Motor neuron (in vitro differentiated cells): Measurements from ENCODE around the gene NRCAM. TPM values are rescaled to one million over a fixed set of nuclear protein-coding genes. Genes with fewer than 3 reads are reported as not detected.
"Not testable (repeated sequence)": the region's sequence is repeated elsewhere in the genome, so short reads cannot be mapped to it uniquely, and the experiment has no call there.

Source experiments
- ATAC-seq, 8 experiments: fragments of 200-7000 bp; cut with Tn5 transposase; replicated peaks in 6 of 8; 2 replicates each; pipeline ENCODE4 v1.8.0; 2021; ENCODE audit warnings: mild to moderate bottlenecking in 8 of 8, moderate library complexity in 8 of 8
- H3K27ac ChIP-seq, 2 donors: fragments of 250-450 bp; sonication (Bioruptor Pico); 2 replicates each; pipeline ENCODE4 v1.9.0; 2021; ENCODE audit warnings: antibody characterized with exemption in 2 of 2, mild to moderate bottlenecking in 2 of 2, moderate library complexity in 1 of 2
- H3K4me1 ChIP-seq, 2 donors: fragments of 250-450 bp; sonication (Bioruptor Pico); replicated peaks in 1 of 2; 2 replicates each; pipeline ENCODE4 v1.6.1; 2021; ENCODE audit warnings: antibody characterized with exemption in 2 of 2, mild to moderate bottlenecking in 2 of 2, moderate library complexity in 1 of 2
- H3K4me3 ChIP-seq, 5 donors: fragments of 250-450 bp; sonication (Bioruptor Pico); 2 replicates each; pipeline ENCODE4 v1.9.0; 2021; ENCODE audit warnings: antibody characterized with exemption in 5 of 5, mild to moderate bottlenecking in 5 of 5, moderate library complexity in 4 of 5
- WGBS, 10 experiments: fragments of 450-650 bp; shearing (Covaris generic); methylation state at CpG; one replicate each; pipeline ENCODE4 v1.0.0; 2022; 5-methylcytosine and 5-hydroxymethylcytosine counted together
- in situ Hi-C, 9 experiments: fragments of 400-800 bp; cut with MboI; loops; one replicate each; pipeline ENCODE4 v1.15.0; 2021; ENCODE audit warnings: low sequenced_read_pairs in 9 of 9, low pct_unique_long_range_greater_than_20kb in 2 of 9; ENCODE audit not compliant: unreplicated experiment in 9 of 9
- total RNA-seq, 8 experiments: library from RNA; unstranded; fragments of 300-600 nt; gene quantifications; 2 replicates each; pipeline versions ENCODE4 v1.2.3 to v1.2.4, GENCODE V29; 2022

Gene NRCAM
- total RNA-seq, 8 experiments from 2014 or later: 2.8 to 81.9 (median 53.8) TPM

DNA sequence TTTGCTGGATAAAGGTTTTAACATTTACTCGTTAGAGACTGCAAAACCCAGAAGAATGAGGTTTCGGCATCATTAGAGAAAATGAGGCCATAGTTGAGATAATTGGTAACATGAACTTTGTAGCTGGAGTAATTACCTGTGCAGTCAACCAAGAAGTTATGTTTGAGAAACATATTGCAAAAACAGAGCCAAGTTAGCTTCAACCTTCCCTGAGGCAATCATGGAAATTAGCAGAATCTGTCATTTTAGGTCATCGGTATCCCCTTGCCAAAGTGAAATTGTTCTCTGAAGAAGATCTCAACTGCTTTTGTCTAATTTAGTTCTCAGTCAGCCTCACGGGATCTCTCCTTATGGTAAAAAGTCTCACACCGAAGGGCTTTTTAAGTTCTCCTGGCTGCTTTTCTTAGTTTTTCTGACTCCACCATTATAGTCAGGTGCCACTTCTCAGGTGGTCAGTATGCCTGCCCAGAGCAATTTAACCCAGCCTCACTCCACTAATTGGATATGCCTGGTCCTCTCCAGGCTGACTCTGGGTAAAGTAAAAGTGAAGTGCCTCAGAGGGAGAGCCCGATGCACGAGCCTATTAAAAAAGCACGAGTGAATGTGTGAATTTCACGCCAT, 52.5 kb downstream of the NRCAM start:
- H3K27ac ChIP-seq: no peak overlapping the region
- H3K4me3 ChIP-seq: no peak overlapping the region
- no peak for ATAC-seq
- in situ Hi-C loops: no loop called here
- H3K4me1 ChIP-seq: no peaks in the 10 kb centered on the region
- 64 to 100% (median 94%) methylated on average over 2 to 9 of the region's 9 CpGs for WGBS, 10 experiments

DNA sequence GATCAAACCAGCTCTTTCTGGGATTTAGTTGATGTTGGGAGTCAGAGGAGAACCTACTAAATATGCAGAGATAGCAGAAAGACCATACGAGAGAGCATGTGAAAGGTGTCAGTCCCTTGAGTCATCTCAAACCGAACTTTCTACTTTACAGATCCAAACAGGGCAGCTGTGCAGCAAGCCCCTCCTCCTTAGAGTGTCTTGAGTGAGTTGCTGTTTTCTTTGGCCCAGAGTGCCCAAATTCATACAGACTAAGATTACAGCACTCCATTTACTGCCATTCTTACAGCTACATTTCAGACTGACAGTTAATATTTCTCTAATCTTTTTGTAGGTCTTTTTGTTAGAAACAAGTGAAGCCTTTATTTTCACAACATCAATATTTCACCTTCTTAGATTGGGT, 53.4 kb downstream of the NRCAM start:
- ATAC-seq: peak in 3 of 8 experiments; percentile 34 to 44 (median 35)
- in situ Hi-C loops: no loop called here
- no peak overlapping the region for H3K4me3 ChIP-seq
- H3K4me1 ChIP-seq: no peaks in the 10 kb centered on the region
- H3K27ac ChIP-seq: no peak overlapping the region
- WGBS, 10 experiments: 0 to 83% (median 77%) methylated on average over 1 to 2 of the region's 2 CpGs; no CpG with 5 or more reads in 3 of the 10 experiments

DNA sequence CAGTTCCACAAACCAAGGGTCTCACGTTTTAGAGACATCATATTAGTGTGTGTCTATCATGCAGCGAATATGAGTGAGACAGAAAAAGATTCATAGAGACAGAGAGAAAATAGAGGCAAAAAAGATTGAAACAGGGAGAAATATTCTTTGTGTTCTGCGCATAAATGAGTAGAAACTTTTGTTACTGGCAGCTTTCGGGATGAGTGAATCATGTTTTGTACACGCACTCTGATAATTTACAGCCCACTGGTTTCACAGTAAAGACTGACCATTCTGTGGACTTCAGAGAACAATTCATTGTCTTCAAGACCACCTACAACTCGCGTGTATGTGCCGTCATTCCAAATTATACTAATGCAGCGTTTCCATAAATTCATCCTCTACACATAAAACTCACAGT, 60.2 kb downstream of the NRCAM start:
- 44 to 100% (median 85%) methylated on average over 1 to 9 of the region's 9 CpGs for WGBS, 10 experiments
- H3K4me3 ChIP-seq: no peak overlapping the region
- no peak overlapping the region for H3K27ac ChIP-seq
- in situ Hi-C loops: no loop called here
- no peak for ATAC-seq
- peaks cover 2 to 7% of the 10 kb centered on the region in 2 donors for H3K4me1 ChIP-seq

DNA sequence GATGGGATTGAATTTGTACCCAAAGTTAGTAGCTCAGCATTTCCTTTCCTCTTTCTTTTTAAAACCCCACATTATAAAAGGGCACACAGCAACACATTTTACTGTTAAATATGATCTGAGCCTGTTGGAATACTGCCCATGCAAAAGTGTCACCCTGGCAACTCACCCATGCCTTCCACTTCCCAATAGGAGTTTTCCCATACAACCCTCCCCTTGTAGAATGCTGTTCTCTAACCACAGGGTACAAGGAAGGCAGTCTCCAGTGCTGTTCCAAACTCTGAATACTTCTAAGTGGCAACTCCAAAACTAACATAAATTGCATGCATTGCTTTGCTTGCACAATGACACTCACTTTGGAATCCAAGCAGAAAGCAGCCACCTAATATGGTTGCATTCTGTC, 60.8 kb downstream of the NRCAM start:
- Histone ChIP-seq H3K27ac (no peak overlapping the region), H3K4me3 (no peak overlapping the region), H3K4me1 (peaks cover 2 to 7% of the 10 kb centered on the region in 2 donors)
- in situ Hi-C loops: no loop called here
- peak in 1 of 8 experiments; percentile 40 for ATAC-seq

DNA sequence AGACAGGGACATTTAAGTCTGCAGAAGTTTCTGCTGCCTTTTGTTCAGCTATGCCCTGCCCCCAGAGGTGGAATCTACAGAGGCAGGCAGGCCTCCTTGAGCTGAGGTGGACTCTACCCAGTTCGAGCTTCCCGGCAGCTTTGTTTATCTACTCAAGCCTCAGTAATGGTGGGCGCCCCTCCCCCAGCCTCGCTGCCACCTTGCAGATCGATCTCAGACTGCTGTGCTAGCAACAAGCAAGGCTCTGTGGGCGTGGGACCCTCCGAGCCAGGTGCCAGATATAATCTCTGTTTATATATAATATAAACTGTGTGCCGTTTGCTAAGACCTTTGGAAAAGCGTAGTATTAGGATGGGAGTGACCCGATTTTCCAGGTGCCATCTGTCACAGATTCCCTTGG, 63.1 kb downstream of the NRCAM start:
- H3K4me1 ChIP-seq, H3K27ac ChIP-seq, ATAC-seq, H3K4me3 ChIP-seq, in situ Hi-C loops: not testable (repeated sequence)
- 40 to 87% (median 68%) methylated on average over 1 to 9 of the region's 10 CpGs; no CpG with 5 or more reads in 4 of the 10 experiments for WGBS, 10 experiments

DNA sequence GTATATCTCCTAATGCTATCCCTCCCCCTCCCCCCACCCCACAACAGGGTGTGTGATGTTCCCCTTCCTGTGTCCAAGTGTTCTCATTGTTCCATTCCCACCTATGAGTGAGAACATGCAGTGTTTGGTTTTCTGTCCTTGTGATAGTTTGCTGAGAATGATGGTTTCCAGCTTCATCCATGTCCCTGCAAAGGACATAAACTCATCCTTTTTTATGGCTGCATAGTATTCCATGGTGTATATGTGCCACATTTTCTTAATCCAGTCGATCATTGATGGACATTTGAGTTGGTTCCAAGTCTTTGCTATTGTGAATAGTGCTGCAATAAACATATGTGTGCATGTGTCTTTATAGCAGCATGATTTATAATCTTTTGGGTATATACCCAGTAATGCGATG, 68.5 kb downstream of the NRCAM start:
- in situ Hi-C loops, H3K4me1 ChIP-seq, H3K27ac ChIP-seq, ATAC-seq, H3K4me3 ChIP-seq: not testable (repeated sequence)
- WGBS, 10 experiments: no CpG with 5 or more reads among the region's 2 CpGs

DNA sequence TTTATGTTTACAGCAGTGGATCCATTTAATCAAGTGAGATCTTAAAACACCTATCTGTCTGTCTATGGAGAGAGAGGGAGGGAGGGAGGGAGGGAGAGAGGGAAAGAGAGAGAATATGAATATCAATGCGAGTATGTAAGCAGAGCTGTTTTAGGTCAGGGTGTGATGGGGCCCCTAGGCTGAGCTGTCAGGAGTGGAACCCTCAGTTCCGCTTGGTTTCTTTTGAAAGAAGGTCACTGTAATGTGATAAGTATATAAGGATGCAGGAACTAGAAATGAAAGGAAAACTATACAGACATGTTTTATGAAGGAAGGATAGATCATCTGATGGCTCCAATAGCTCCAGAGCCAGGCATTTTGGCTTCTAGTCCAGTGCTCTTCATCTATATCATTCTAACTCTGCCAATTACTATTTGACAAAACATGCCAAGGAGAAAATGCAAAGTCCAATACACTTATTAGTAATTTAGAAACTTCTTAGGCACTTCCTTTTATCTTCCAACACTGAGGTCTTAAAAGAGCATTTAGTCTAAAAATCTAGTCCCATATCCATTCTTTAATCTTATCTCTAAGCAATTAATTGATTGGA, 70.3 kb downstream of the NRCAM start:
- in situ Hi-C loops: no loop called here
- WGBS, 10 experiments: 100% methylated on average over 1 of the region's 2 CpGs; no CpG with 5 or more reads in 8 of the 10 experiments
- no peak overlapping the region for H3K4me3 ChIP-seq
- no peaks in the 10 kb centered on the region for H3K4me1 ChIP-seq
- H3K27ac ChIP-seq: no peak overlapping the region
- peak in 1 of 8 experiments; percentile 34 for ATAC-seq

DNA sequence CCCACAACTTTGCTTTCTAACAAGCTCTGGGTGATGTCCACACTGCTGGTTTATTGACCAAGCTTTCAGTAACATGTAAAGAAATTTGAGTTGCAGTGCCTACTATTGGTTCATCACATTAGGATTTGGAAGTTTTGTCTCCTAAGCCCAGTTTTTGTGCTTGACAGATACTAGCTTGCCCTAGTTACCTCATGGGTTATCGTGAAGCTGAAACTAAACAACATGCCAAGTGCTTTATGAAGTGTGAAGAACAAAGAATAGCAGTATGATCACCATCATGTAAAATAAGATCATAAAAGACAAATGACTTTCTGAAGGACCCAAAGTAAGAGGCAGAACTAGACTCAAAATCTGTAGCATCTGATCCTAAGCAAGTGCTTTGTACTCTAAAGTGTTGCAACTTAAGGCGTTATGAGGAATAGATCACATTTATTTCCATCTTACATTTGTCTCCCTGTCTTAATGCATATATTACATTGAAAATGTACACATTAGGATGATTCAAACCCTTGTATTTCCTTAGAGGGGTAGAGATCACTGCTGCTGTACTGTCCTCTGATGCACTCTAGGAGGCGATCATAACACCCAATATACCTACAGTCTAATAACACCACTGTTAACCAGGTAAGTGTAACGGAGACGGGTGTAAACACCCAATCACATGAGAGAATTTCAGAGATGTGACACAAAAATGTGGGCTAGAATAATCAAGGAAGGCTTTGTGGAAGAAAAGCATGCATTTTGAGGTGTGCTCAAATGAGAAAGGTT, 71.3 kb downstream of the NRCAM start:
- peak in 1 of 8 experiments; percentile 29 for ATAC-seq
- in situ Hi-C loops: no loop called here
- WGBS, 10 experiments: 0 to 100% (median 73%) methylated on average over 1 to 4 of the region's 5 CpGs

DNA sequence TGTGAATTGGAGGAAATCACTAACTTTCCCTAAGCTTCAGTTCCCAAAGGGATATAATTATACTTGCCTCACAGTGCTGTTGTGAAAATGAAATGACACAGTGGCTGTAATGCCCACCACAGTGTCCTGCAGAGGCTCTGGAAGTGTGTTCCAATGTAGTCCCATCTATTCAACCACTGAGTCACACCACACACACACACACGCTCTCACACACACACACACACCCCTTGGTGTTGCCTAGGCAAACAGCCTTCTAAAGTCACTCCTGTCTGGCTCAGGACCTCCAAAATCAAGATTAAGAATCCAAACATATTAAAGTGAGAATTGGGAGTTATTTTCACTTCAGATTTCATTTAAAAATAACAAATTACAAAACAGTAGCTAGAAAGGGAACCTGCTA, 73.3 kb downstream of the NRCAM start:
- no peak overlapping the region for H3K4me3 ChIP-seq
- WGBS, 10 experiments: 9 to 80% (median 40%) methylated on average over 1 of the region's 1 CpG; no CpG with 5 or more reads in 6 of the 10 experiments
- H3K4me1 ChIP-seq: no peaks in the 10 kb centered on the region
- H3K27ac ChIP-seq: no peak overlapping the region
- in situ Hi-C loops: no loop called here
- ATAC-seq: no peak

More for the DNA sequence above, 71.3 kb downstream of the NRCAM start:
- H3K27ac ChIP-seq: no peak overlapping the region
- no peaks in the 10 kb centered on the region for H3K4me1 ChIP-seq
- no peak overlapping the region for H3K4me3 ChIP-seq

DNA sequence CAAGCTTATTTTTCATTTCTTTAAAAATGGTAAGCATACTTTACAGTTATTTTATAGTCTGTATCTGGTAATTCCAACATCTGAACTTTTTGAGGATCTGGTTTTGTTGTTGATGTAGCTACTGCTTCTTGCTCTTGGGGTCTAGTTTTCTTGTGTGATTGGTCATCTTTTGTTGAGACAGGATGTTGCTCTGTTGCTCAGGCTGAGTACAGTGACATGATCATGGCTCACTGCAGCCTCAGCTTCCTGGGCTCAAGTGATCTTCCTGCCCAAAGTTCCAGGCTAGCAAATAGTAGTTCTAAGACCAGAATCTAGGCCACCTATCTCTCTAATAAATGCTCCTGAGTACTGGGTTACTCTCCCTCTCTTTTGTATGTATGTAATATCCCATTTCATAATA, 75.7 kb downstream of the NRCAM start:
- no peaks in the 10 kb centered on the region for H3K4me1 ChIP-seq
- no peak for ATAC-seq
- H3K27ac ChIP-seq: no peak overlapping the region
- in situ Hi-C loops: no loop called here
- H3K4me3 ChIP-seq: no peak overlapping the region

DNA sequence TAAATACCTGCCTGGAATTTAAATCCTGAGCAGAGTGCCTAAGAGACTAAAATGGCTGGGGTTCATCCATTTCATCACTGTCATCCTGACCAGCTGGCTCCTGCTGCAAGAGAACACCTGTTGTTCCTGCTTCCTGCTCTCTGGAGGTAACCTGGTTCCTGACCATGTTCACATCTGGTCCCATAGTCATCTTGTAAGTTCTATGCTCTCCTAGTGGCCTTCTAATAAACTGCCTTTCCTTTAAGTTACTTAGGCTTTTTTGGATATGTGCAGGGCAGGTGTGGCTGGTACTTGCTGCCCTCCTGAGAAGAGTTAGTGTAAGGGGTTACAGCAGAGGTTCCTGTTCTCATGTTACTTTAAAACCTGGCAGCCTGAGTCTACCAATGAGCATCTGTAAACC, 80.0 kb downstream of the NRCAM start:
- H3K4me1 ChIP-seq: no peaks in the 10 kb centered on the region
- no peak for ATAC-seq
- H3K4me3 ChIP-seq: no peak overlapping the region
- H3K27ac ChIP-seq: no peak overlapping the region
- in situ Hi-C loops: no loop called here

DNA sequence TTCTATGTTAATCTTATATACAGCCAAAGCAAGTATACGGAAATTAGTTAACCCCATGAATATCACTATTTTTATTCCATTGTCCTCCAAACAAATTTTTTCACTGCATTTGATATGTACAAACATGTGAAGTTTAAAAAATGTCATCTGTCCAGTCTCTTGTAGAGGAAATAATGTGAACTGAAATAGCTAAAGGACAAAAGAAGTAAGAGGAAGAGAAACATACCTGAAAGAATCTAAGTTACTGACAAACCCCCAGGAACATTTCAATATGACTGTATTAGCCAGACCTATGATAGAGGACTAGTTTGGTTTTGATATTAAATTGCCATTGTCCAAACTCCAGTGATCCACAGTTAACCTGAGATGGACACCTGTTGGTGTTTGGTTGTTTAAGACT, 80.6 kb downstream of the NRCAM start:
- no peak overlapping the region for H3K27ac ChIP-seq
- H3K4me1 ChIP-seq: no peaks in the 10 kb centered on the region
- in situ Hi-C loops: no loop called here
- no peak for ATAC-seq
- no peak overlapping the region for H3K4me3 ChIP-seq
- 88 to 100% (median 100%) methylated on average over 1 of the region's 1 CpG; no CpG with 5 or more reads in 2 of the 10 experiments for WGBS, 10 experiments

DNA sequence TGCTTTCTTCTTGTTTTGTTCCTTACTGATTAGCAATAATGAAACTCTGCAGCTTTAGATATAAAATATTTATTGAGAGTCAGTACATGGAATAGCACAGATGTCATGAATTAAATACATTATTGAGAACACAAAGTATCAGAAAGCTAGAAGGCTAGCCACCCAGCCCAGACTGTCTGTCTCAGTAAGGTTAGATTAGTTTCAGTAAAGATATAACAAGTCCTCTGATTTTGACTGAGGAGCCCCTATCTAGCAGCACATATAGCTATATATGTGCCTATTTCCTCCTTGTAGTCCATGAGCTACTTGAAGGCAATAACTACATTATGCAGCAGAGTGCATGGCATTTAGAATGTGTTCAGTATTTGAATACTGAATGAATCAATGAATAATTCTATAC, 81.3 kb downstream of the NRCAM start:
- no peaks in the 10 kb centered on the region for H3K4me1 ChIP-seq
- no peak overlapping the region for H3K27ac ChIP-seq
- H3K4me3 ChIP-seq: no peak overlapping the region
- ATAC-seq: no peak
- in situ Hi-C loops: no loop called here

DNA sequence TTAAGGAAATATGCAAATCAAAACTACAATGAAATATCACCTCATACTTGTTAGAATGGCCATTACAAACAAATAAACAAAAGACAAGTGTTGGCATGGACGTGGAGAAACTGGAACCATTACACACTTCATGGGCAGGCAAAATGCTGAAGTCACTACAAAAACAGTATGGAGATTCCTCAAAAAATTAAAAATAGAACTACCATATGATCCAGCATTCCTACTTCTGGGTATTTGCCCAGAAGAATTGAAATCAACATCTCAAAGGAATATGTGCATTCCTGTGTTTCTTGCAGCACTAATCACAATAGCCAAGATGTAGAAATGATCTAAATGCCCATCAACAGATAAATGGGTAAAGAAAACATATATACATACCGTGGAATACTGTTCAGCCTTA, 83.6 kb downstream of the NRCAM start:
- peak in 3 of 8 experiments; percentile 75 to 87 (median 81) for ATAC-seq
- WGBS, 10 experiments: 0 to 100% (median 90%) methylated on average over 1 to 2 of the region's 2 CpGs; no CpG with 5 or more reads in 1 of the 10 experiments
- Histone ChIP-seq H3K4me3 (no peak overlapping the region), H3K4me1 (peaks cover 5 to 6% of the 10 kb centered on the region in 2 donors), H3K27ac (no peak overlapping the region)
- in situ Hi-C loops: no loop called here
